HG03196 (cell line): Measurements from ENCODE around the gene APC.
A peak's percentile ranks its signal among the peaks of the same experiment; 100 is the strongest.

Experiments
- ATAC-seq: cut with Tn5 transposase; IDR thresholded peaks from one replicate; pipeline ENCODE4 v1.9.1; 2021; ENCODE audit not compliant: unreplicated experiment

APC gene

GRCh38 chr5:112737463-112738190 is at the start of gene APC:
APC (plus strand) TSS chr5:112737885; CDS start chr5:112754891, 17,006 bp downstream.
- ATAC-seq = peak; percentile 99

DNA sequence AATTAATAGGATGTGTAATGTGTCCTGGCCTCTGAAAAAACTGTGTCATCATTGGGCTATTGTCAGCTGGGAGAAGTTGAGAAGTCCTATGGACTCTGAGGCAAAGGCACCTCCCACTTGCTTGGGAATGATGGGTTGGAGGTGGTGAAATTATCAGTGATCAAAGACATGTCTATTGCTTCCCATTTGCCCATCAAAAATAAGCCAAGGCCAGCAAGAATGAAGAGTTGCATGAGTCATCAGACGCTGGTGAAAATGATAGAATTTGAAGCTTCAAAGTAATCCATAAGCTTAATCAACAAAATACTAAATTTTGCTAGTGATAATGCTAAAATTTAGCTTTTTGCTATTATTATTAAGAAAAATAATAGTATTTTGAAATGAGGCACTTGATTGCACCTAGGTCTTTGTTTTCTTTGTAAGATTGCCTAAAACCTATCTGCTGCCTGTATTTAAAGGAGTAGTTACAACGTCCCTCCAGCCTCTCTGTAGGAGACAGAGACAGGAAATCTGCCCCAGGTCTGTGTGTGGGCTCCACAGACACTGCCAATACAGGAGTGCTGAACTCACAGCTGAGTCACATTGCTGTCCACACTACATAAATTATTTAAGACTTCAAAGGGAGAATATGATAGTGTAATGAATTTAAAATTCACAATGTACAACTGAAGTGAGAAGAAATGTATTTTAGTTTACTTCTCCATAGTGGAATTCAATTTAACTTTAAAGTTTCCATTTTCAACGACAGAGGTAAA is 48.4 kb upstream of the APC start:
- no peak for ATAC-seq

DNA sequence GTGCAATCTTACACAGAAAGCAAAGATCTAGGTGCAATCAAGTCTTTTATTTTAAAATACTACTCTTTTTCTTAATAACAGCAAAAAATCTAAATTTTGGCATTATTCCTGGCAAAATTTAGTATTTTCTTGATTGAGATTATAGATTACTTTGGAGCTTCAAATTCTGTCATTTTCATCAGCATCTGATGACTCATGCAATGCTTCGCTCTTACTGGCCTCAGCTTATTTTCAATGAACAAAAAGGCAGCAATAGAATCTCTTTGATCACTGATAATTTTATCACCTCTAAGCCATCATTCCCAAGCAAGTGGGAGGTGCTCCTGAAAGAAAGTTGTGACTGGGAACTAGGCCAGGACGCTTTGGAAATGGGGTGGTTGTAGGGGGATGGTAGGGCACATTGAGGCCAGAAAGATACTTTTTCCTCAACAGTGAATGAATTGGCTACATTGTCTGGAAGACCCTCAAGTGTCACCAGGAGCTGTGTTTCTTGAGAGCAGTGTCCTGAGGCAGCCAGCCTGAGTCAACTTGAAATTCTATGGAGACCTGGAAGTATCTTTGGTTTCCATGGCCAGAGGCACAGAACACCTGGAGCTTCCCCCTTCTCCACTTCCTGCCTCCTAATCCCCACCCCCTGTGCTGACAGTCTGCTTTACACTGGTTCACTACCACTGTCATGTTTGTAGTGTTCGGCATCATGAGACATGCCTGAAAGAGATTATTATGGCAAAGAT is 46.9 kb upstream of the APC start:
- ATAC-seq = no peak

- no peak for ATAC-seq
Measured at GRCh38 chr5:112691339-112691680, 46.4 kb upstream of the APC start.

DNA sequence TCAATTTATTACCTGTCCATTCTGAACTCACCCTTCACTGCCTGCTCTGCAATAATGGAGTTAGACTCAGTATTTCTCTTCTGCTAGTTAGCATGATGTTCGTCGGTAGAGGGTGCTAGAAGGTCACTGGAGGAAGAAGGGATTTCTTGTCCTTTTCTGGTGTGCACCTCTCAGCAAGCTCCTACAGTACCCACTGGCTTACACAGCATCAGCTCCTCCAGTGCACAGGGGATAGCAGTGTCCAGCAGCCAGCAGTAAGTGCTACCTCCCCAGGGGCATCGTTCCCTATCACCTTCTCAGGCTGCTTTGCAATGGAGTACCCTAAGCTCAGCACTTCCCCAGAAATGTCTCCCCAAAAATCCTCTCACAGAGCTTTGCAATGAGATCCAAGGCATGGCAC is 45.9 kb upstream of the APC start:
- ATAC-seq = no peak

DNA sequence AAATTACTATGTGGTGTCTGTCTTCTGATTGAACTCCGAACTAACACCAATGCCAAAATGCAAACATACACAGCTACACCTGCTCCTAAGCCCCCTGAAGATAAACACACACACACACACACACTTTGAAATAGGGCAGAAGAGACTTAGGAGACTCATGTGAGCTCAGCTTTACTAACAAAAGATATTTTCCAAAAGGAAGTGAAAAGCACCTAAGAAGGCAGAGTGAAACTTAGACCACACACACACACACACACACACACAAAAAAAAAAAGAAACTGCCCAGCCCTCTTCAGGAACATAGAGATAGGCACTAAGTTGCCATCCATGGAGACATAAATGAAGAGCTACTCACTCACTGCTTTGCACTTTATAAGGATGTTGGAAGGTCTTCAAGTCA is 45.2 kb upstream of the APC start:
- ATAC-seq = no peak

GRCh38 chr5:112693301-112693700 is 44.4 kb upstream of the APC start:
- ATAC-seq = no peak

DNA sequence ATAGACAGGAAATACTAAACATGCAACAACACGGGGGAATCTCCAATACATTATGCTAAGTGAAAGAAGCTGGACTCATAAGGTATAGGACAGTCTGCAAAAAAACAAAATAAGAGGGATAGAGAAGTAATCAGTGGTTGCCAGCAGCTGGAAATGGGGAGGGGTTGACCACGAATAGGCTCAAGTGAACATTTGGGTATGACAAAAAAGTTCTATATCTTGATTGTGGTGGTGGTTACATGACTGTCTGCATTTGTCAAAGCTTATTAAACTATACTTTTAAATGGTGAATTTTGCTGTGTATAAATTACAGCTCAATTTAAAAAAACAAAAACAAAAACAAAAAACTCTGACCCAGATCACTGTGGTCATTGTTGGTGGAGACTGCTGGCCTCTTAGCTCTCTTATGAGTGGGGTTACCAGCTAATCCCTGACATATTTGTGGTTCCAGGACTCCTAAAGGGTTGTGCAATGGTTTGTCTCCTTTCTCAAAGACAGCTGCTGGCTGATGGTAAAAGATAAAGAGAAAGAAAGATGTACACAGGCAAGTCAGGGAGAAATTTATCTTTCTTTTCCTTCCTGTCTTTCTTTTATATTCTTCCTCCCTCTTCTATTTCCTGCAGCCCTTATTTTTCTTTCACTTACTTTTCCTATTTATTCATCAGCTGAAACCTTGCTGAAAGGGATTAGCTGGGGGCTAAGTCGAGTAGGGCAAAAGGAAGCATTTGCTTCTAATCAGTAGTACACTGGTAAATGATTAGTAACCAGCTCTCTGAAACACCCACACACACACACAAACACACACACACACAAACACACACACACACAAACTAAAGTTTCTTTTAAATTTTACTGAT is 42.6 kb upstream of the APC start:
- no peak for ATAC-seq

GRCh38 chr5:112696786-112697185 is 40.9 kb upstream of the APC start:
- no peak for ATAC-seq

DNA sequence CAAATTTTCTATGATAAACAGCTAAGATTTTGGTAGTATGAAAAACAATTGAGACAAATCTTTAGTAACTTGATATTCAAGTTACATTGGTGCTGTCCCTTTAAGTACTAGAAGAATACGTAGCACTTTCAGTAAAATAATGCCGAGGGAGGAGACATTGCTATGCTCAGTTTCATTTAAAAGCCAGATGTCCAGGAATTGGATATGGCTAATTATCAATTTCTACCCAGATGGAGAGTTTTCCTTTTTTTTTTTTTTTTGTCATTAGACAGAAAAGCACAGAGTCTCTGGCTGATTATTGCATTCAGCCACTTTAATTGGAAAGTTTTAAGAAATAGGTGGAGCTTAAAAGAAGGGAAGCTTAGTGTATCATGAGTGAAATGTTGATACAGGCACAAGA is 40.4 kb upstream of the APC start:
- no peak for ATAC-seq

- ATAC-seq = no peak
Measured at GRCh38 chr5:112697833-112698232, 39.9 kb upstream of the APC start.

DNA sequence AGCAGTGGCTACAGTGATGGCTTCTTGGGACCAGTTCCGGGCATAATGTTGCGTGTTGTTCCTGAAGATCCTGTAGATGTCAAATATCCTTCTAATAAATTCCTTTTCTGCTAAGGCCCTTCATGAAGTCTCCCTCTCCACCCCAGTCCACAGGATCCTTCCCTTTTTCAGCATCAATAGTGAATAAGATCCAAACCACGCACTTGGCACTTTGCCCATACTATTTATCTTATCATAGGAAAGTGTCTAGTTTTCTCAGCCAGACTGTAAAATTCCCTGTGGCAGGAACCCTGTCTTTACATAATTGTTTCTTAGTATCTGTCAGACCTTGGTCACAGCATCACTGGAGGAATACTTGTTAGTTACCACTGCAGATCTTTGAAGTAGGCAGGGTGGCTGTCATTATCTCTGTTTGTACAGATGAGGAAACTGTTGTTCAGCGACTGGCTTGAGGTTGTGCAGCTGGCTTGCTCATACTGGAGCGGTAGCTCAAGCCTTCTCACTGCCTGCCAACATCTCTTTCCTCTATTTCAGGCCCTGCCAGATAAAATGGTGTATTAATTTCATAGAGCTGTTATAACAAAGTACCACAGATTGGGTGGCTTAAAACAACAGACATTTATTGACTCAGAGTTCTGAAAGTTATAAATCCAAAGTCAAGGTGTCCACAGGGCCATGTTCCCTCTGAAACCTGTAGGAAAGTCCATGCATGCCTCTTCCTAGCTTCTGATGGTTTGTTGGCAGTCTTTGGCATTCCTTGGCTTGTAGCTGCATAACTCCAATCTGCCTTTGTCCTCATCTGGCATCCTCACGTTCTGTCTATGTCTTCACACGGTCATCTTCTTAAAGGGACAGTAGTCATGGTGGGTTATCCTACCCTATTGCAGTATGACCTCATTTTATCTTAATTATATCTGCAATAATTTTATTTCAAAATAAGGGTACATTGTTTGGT is 33.5 kb upstream of the APC start:
- ATAC-seq = no peak

DNA sequence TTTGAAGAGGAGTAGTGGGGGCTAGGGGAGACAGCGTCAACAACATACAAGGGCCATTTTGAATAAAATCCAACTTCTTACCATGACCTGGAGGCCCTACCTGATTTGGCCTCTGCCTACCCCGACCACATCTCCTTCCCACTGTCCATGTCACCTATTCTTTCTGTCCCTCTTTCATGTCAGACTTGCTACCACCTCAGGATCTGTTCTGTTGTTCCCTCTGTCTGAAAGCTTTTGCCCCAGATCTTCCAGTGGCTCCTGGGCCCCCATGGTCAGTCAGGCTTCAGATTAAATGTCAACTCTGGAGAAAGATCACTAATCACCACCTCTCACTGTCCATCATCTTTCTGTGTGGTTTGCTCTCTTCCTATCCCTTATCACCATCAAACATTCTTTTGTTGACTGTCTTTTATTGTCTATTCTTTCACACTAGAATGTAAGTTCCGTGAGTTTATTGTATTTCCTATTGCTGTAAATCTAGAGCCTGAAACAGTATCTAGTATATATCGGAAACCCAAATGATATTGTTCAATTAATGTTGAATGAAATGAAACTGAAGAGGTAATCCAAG is 31.2 kb upstream of the APC start:
- no peak for ATAC-seq

DNA sequence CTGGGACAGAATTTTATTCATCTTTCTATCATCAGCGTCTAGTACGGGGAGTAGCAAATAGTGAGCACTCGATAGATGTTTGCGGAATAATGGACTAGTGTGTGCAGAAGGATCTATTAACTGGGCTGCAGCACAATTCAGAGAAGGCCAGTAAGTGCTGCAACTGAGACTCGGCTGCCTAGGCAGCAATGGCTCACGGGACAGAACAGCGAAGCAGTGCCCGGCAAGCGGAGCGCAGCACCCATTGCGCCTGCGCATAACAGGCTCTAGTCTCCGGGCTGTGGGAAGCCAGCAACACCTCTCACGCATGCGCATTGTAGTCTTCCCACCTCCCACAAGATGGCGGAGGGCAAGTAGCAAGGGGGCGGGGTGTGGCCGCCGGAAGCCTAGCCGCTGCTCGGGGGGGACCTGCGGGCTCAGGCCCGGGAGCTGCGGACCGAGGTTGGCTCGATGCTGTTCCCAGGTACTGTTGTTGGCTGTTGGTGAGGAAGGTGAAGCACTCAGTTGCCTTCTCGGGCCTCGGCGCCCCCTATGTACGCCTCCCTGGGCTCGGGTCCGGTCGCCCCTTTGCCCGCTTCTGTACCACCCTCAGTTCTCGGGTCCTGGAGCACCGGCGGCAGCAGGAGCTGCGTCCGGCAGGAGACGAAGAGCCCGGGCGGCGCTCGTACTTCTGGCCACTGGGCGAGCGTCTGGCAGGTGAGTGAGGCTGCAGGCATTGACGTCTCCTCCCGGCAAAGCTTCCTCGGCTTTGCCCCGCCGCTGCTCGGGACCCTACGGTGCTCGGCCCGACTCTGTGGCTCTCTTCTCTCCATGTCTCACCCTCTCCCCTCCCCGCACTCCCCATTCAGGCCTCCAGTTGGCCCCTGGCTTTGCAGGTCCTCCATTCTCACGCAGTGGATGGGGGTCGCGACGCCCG is 30.2 kb upstream of the APC start:
- peak; percentile 94 for ATAC-seq

- ATAC-seq = no peak
Measured at GRCh38 chr5:112708103-112708622, 29.5 kb upstream of the APC start.

GRCh38 chr5:112709416-112709815 is 28.3 kb upstream of the APC start:
- no peak for ATAC-seq

DNA sequence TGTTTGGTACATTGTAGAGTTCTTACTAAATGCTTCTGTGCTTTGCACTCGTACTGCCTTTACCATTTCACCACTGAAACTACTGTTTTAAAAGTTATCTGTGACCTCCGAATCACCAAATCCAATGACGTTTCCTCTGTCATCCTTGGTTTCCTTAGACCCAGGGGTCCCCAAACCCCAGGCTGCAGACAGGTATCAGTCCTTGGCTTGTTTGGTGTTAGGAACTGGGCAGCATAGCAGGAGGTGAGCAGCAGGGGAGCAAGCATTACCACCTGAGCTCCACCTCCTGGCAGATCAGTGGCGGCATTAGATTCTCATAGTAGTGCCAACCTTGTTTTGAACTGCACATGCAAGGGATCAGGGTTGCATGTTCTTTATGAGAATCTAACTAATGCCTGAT is 26.8 kb upstream of the APC start:
- ATAC-seq = no peak

GRCh38 chr5:112711436-112711835 is 26.2 kb upstream of the APC start:
- ATAC-seq = no peak
